Prostate gland (tissue), 2 donors: ENCODE data around the gene ZNF140.

Experiments used
- CTCF ChIP-seq, 4 experiments: fragments of 200-600 bp in 2 of 4; fragments of 450-650 bp in 2 of 4; sonication (generic) in 2 of 4; IDR thresholded peaks; 1 replicate in 3 of 4; 2 replicates in 1 of 4; pipeline ENCODE4 v1.5.1; 2016 to 2019; ENCODE audit warnings: antibody characterized with exemption in 4 of 4, mild to moderate bottlenecking in 2 of 4, moderate library complexity in 2 of 4
- POLR2A ChIP-seq: fragments of 450-650 bp; IDR thresholded peaks from one replicate; pipeline ENCODE4 v1.6.1; 2016; ENCODE audit warnings: antibody characterized with exemption, mild to moderate bottlenecking
- POLR2AphosphoS5 ChIP-seq: sonication (generic); formaldehyde crosslinking; IDR thresholded peaks from one replicate; pipeline ENCODE4 v1.6.1; 2017; ENCODE audit warnings: antibody characterized with exemption

GRCh38 chr12:133080026-133080367 lies 726 bp upstream of the ZNF140 start:
- TF ChIP-seq CTCF (IDR thresholded peaks at IDR 0.05) (peak in 1 of 4 experiments; percentile 14), POLR2AphosphoS5 (peak; percentile 98), POLR2A (peak; percentile 43)
